Heart left ventricle (tissue), 16 donors: ENCODE results near the gene PDE5A. TPM values are rescaled to one million over a fixed set of nuclear protein-coding genes. Genes with fewer than 3 reads are reported as not detected.

ENCODE experiments used
- ATAC-seq, 4 donors: fragments of 200-7000 bp; cut with Tn5 transposase; one replicate each; pipeline ENCODE4 v1.9.1; 2020 to 2022; ENCODE audit warnings: moderate library complexity in 4 of 4, mild to moderate bottlenecking in 3 of 4, moderate number of reproducible peaks in 1 of 4
- DNase-seq, 5 donors: peaks; one replicate each; pipeline ENCODE4 v3.0.0-alpha.2; 2020
- H3K27ac ChIP-seq, 12 donors: fragments of 200-600 bp; sonication (generic) in 4 of 12; one replicate each; pipeline versions ENCODE4 v1.5.0 to v1.8.0; 2016 to 2022; ENCODE audit warnings: mild to moderate bottlenecking in 2 of 12
- H3K27me3 ChIP-seq, 9 donors: fragments of 200-600 bp; sonication (generic) in 2 of 9; one replicate each; pipeline versions ENCODE4 v1.5.1 to v1.8.0; 2016 to 2022; ENCODE audit warnings: mild to moderate bottlenecking in 3 of 9
- H3K36me3 ChIP-seq, 9 donors: fragments of 200-600 bp; sonication (generic) in 2 of 9; one replicate each; pipeline versions ENCODE4 v1.5.0 to v1.8.0; 2018 to 2022; ENCODE audit warnings: mild to moderate bottlenecking in 2 of 9
- H3K4me1 ChIP-seq, 12 donors: fragments of 200-600 bp; sonication (generic) in 4 of 12; one replicate each; pipeline versions ENCODE4 v1.5.0 to v1.8.0; 2016 to 2022; ENCODE audit warnings: mild to moderate bottlenecking in 3 of 12
- H3K4me3 ChIP-seq, 12 donors: fragments of 200-600 bp; sonication (generic) in 4 of 12; one replicate each; pipeline versions ENCODE4 v1.5.0 to v1.8.0; 2017 to 2022; ENCODE audit warnings: mild to moderate bottlenecking in 9 of 12, moderate library complexity in 4 of 12
- H3K9me3 ChIP-seq, 12 donors: fragments of 200-600 bp; sonication (generic) in 4 of 12; one replicate each; pipeline versions ENCODE4 v1.5.0 to v1.8.0; 2016 to 2022; ENCODE audit warnings: mild to moderate bottlenecking in 1 of 12
- CTCF ChIP-seq, 12 donors: fragments of 200-600 bp; sonication (generic) in 4 of 12; IDR thresholded peaks; one replicate each; pipeline versions ENCODE4 v1.5.0 to v1.8.0; 2018 to 2022; ENCODE audit warnings: antibody characterized with exemption in 12 of 12, mild to moderate bottlenecking in 5 of 12
- POLR2A ChIP-seq, 2 donors: fragments of 450-650 bp; IDR thresholded peaks; one replicate each; pipeline ENCODE4 v1.6.1; 2017; ENCODE audit warnings: antibody characterized with exemption in 2 of 2, mild to moderate bottlenecking in 2 of 2, moderate library complexity in 2 of 2
- WGBS, 4 donors: extraction: QIAGEN DNeasy Blood & Tissue Kit in 2 of 4; methylation state at CpG; one replicate each; pipeline versions ENCODE4 v1.1.5 to v1.1.7; 2013 to 2018; 5-methylcytosine and 5-hydroxymethylcytosine counted together
- intact Hi-C, 10 donors: fragments of 100-400 bp; cut with DNase I; formaldehyde crosslinking; loops; one replicate each; pipeline versions ENCODE4 v1.11.1 to v1.14.2; 2022
- polyA plus RNA-seq, 2 donors: library from polyadenylated mRNA; stranded (reverse); fragments of 200-250 nt; gene quantifications; one replicate each; pipeline ENCODE4 v1.2.3, GENCODE V29; 2013
- total RNA-seq, 9 donors: library from RNA; depleted of rRNA in 2 of 9; stranded (reverse); fragments of >200 nt in 2 of 9; fragmentation: NEBNext Ultra II Directional in 3 of 9; extraction: Animal tissue kit (Norgen Biotek cat#: 25700) in 3 of 9; gene quantifications; one replicate each; pipeline versions ENCODE4 v1.1.0 to v1.2.4, GENCODE V29; 2016 to 2023
- donor health status: ischemic (EF 13 %, LVEDD 7.1; RV severe dilation, severe dysfunction).
- donor health status: healthy with polysubstance abuse.
- donor health status: DM: no; HTN: yes; CAD: no.
- donor health status: DM: no; HTN: no; CAD: no.
- donor health status: ischemic (EF 25% LVEDD 6.9; RV normal size, moderate dysfunction).
- donor health status: ischemic (EF 25% LVEDD 5.7; RV mildly dilated, moderate dysfunction).
- donor health status: healthy.
- donor health status: DM: yes; HTN: yes; CAD: no.
- donor health status: ischemic (EF 35%, LVEDD 5.7; RV mildly dilated, moderate dysfunction).
- donor health status: nonischemic (EF 11% LVEDD 7.7; RV severe dilation, severe dysfunction).
- donor health status: DM: yes; HTN: yes; CAD: no.
- donor health status: PGD.
- donor health status: ischemic (EF 29% LVEDD 5.4; RV normal size, mild dysfunction).
- donor health status: nonischemic (EF 23%, LVEDD 6.1; RV moderate dilation, normal function).

Gene PDE5A
- total and polyA plus RNA-seq, 11 donors = 1.6 to 20.6 (median 7.3) TPM

- DNase-seq (no peak), ATAC-seq (no peak)
- Histone ChIP-seq H3K36me3 (no peaks in the 10 kb centered on the region), H3K27ac (no peak overlapping the region), H3K27me3 (no peaks in the 10 kb centered on the region), H3K4me1 (peaks cover 0 to 7% (median 0%) of the 10 kb centered on the region in 12 donors), H3K9me3 (no peaks in the 10 kb centered on the region), H3K4me3 (no peak overlapping the region)
- TF ChIP-seq CTCF (IDR thresholded peaks at IDR 0.05) = no peak
- intact Hi-C loops = no loop called here
Measured at GRCh38 chr4:119659576-119659975, 31.0 kb upstream of the PDE5A start.

- DNase-seq = no peak
- Histone ChIP-seq H3K27me3 (no peaks in the 10 kb centered on the region), H3K9me3 (no peaks in the 10 kb centered on the region), H3K4me1 (peaks cover 0 to 4% (median 0%) of the 10 kb centered on the region in 12 donors), H3K4me3 (no peak overlapping the region), H3K27ac (no peak overlapping the region), H3K36me3 (no peaks in the 10 kb centered on the region)
- ATAC-seq = no peak
- TF ChIP-seq POLR2A (IDR thresholded peaks at IDR 0.05) = no peak
- no peak for TF ChIP-seq CTCF (IDR thresholded peaks at IDR 0.05)
- intact Hi-C loops = no loop called here
Measured at GRCh38 chr4:119657111-119657611, 28.6 kb upstream of the PDE5A start.

GRCh38 chr4:119656342-119656741 is 27.7 kb upstream of the PDE5A start:
- DNase-seq = no peak
- Histone ChIP-seq H3K27me3 (no peaks in the 10 kb centered on the region), H3K4me3 (no peak overlapping the region), H3K27ac (peak overlapping the region in 1 of 12 donors; percentile 24), H3K4me1 (peaks cover 0 to 4% (median 0%) of the 10 kb centered on the region in 12 donors), H3K9me3 (no peaks in the 10 kb centered on the region), H3K36me3 (no peaks in the 10 kb centered on the region)
- intact Hi-C loops = no loop called here
- ATAC-seq = no peak
- TF ChIP-seq POLR2A (IDR thresholded peaks at IDR 0.05) (no peak), CTCF (IDR thresholded peaks at IDR 0.05) (no peak)

- TF ChIP-seq CTCF (IDR thresholded peaks at IDR 0.05) (no peak), POLR2A (IDR thresholded peaks at IDR 0.05) (no peak)
Measured at GRCh38 chr4:119655111-119655837, 26.7 kb upstream of the PDE5A start.

More at GRCh38 chr4:119655111-119655837, 26.7 kb upstream of the PDE5A start:
- Histone ChIP-seq H3K9me3 (no peaks in the 10 kb centered on the region), H3K4me1 (peaks cover 0 to 4% (median 0%) of the 10 kb centered on the region in 12 donors), H3K36me3 (no peaks in the 10 kb centered on the region), H3K27me3 (no peaks in the 10 kb centered on the region), H3K27ac (no peak overlapping the region), H3K4me3 (no peak overlapping the region)
- WGBS, 4 donors = 49 to 66% (median 54%) methylated on average over 4 of the region's 4 CpGs
- DNase-seq (no peak), ATAC-seq (no peak)
- intact Hi-C loops = no loop called here
